RWPE2 (cell line): ENCODE results near the gene NTSR2.
A peak's percentile ranks its signal among the peaks of the same experiment; 100 is the strongest.

Source experiments
- ATAC-seq: fragments of 200-7000 bp; cut with Tn5 transposase; 3 replicates; pipeline ENCODE4 v1.9.1; 2021; ENCODE audit warnings: low read depth
- DNase-seq: peaks from one replicate; pipeline ENCODE4 v3.0.0-alpha.2; 2020; ENCODE audit warnings: low spot score
- H3K27ac ChIP-seq: fragments of 450-650 bp; 2 replicates; pipeline ENCODE4 v1.5.1; 2017; ENCODE audit warnings: mild to moderate bottlenecking; ENCODE audit not compliant: poor library complexity, severe bottlenecking
- H3K27me3 ChIP-seq: fragments of 250-450 bp; sonication (Bioruptor Pico); 2 replicates; pipeline ENCODE4 v1.5.1; 2021; ENCODE audit warnings: mild to moderate bottlenecking, moderate library complexity; ENCODE audit not compliant: insufficient read depth, poor library complexity, severe bottlenecking
- H3K36me3 ChIP-seq: fragments of 250-450 bp; sonication (Bioruptor Pico); 2 replicates; pipeline ENCODE4 v1.5.1; 2020; ENCODE audit warnings: low read depth, mild to moderate bottlenecking, moderate library complexity
- H3K4me1 ChIP-seq: fragments of 250-450 bp; sonication (Bioruptor Pico); 2 replicates; pipeline ENCODE4 v1.5.1; 2021; ENCODE audit warnings: mild to moderate bottlenecking, moderate library complexity; ENCODE audit not compliant: insufficient read depth, poor library complexity, severe bottlenecking
- H3K4me3 ChIP-seq: fragments of 250-450 bp; sonication (Bioruptor Pico); 2 replicates; pipeline ENCODE4 v1.5.1; 2021; ENCODE audit warnings: mild to moderate bottlenecking, moderate library complexity; ENCODE audit not compliant: severe bottlenecking
- H3K9me3 ChIP-seq: fragments of 250-450 bp; sonication (Bioruptor Pico); 2 replicates; pipeline ENCODE4 v1.5.1; 2021; ENCODE audit warnings: mild to moderate bottlenecking, moderate library complexity; ENCODE audit not compliant: severe bottlenecking
- CTCF ChIP-seq: fragments of 450-650 bp; IDR thresholded peaks from one replicate; pipeline ENCODE4 v1.5.1; 2017; ENCODE audit warnings: mild to moderate bottlenecking, moderate library complexity; ENCODE audit not compliant: poor library complexity, severe bottlenecking

The NTSR2 gene

GRCh38 chr2:11659851-11660250 lies 10.1 kb downstream of the NTSR2 start:
- ATAC-seq (no peak), DNase-seq (no peak)
- no peak overlapping the region for H3K4me3 ChIP-seq
- TF ChIP-seq CTCF: no peak
- peaks cover 16% of the 10 kb centered on the region for H3K27me3 ChIP-seq
- H3K9me3 ChIP-seq: peaks cover 4% of the 10 kb centered on the region
- peaks cover 4% of the 10 kb centered on the region for H3K4me1 ChIP-seq
- H3K36me3 ChIP-seq: no peaks in the 10 kb centered on the region
- no peak overlapping the region for H3K27ac ChIP-seq

- no peak for ATAC-seq
- Histone ChIP-seq H3K4me1 (peaks cover 4% of the 10 kb centered on the region), H3K27ac (no peak overlapping the region), H3K36me3 (no peaks in the 10 kb centered on the region), H3K9me3 (peaks cover 4% of the 10 kb centered on the region), H3K27me3 (peaks cover 16% of the 10 kb centered on the region), H3K4me3 (no peak overlapping the region)
- DNase-seq: no peak
- no peak for TF ChIP-seq CTCF
These were observed 10.9 kb downstream of the NTSR2 start for GRCh38 chr2:11659115-11659475.

GRCh38 chr2:11658208-11659114 lies 11.5 kb downstream of the NTSR2 start:
- no peak overlapping the region for H3K4me3 ChIP-seq
- DNase-seq (no peak), ATAC-seq (peak; percentile 73)
- peaks cover 4% of the 10 kb centered on the region for H3K9me3 ChIP-seq
- H3K27me3 ChIP-seq: peaks cover 16% of the 10 kb centered on the region
- no peak overlapping the region for H3K27ac ChIP-seq
- TF ChIP-seq CTCF: no peak
- H3K4me1 ChIP-seq: peaks cover 4% of the 10 kb centered on the region
- no peaks in the 10 kb centered on the region for H3K36me3 ChIP-seq

GRCh38 chr2:11657646-11658045 lies 12.3 kb downstream of the NTSR2 start:
- no peak overlapping the region for H3K27ac ChIP-seq
- no peak for DNase-seq
- TF ChIP-seq CTCF: no peak
- H3K27me3 ChIP-seq: peaks cover 16% of the 10 kb centered on the region
- peaks cover 1% of the 10 kb centered on the region for H3K9me3 ChIP-seq
- no peak overlapping the region for H3K4me3 ChIP-seq
- H3K4me1 ChIP-seq: no peaks in the 10 kb centered on the region
- no peak for ATAC-seq
- no peaks in the 10 kb centered on the region for H3K36me3 ChIP-seq

- no peak for TF ChIP-seq CTCF
These were observed 12.8 kb downstream of the NTSR2 start for GRCh38 chr2:11657195-11657594.

More at GRCh38 chr2:11657195-11657594, 12.8 kb downstream of the NTSR2 start:
- no peak overlapping the region for H3K4me3 ChIP-seq
- ATAC-seq: no peak
- peaks cover 16% of the 10 kb centered on the region for H3K27me3 ChIP-seq
- no peaks in the 10 kb centered on the region for H3K36me3 ChIP-seq
- H3K4me1 ChIP-seq: no peaks in the 10 kb centered on the region
- no peak overlapping the region for H3K27ac ChIP-seq
- no peaks in the 10 kb centered on the region for H3K9me3 ChIP-seq
- DNase-seq: no peak
